Naive thymus-derived CD8-positive, alpha-beta T cell (primary cell): ENCODE measurements around the gene IFT25. TPM values are rescaled to one million over a fixed set of nuclear protein-coding genes. Genes with fewer than 3 reads are reported as not detected.
A peak's percentile ranks its signal among the peaks of the same experiment; 100 is the strongest.
"Not testable (repeated sequence)": the region's sequence is repeated elsewhere in the genome, so short reads cannot be mapped to it uniquely, and the experiment has no call there.

Source experiments
- ATAC-seq, 2 donors: fragments of 150-1000 bp; cut with Tn5 transposase in 1 of 2; sonication (Bioruptor Pico), chemical (Tn5 transposase) in 1 of 2; 1 replicate in 1 of 2; 2 replicates in 1 of 2; pipeline ENCODE4 v1.10.0; 2021; ENCODE audit warnings: mild to moderate bottlenecking in 2 of 2, moderate library complexity in 2 of 2
- POLR2A ChIA-PET: fragments of 350-600 bp; sonication (Branson Sonifier 250); formaldehyde crosslinking; loops from one replicate; lab custom pipeline; 2021; ENCODE audit warnings: antibody characterized with exemption; lab: Charles Lee
- DNase-seq, 10 donors: peaks; one replicate each; pipeline versions ENCODE4 v3.0.0 to v3.0.0-alpha.2; 2020 to 2022
- H3K27ac Mint-ChIP-seq, 10 donors: one replicate each; pipeline ENCODE4 v1.8.0; 2020 to 2022; ENCODE audit warnings: mild to moderate bottlenecking in 10 of 10, mixed read lengths in 10 of 10, moderate library complexity in 4 of 10, inconsistent platforms in 1 of 10
- H3K27me3 Mint-ChIP-seq, 5 donors: one replicate each; pipeline ENCODE4 v1.8.0; 2021 to 2022; ENCODE audit warnings: mixed read lengths in 5 of 5
- H3K36me3 Mint-ChIP-seq, 3 donors: one replicate each; pipeline ENCODE4 v1.8.0; 2020 to 2022; ENCODE audit warnings: mixed read lengths in 3 of 3, mild to moderate bottlenecking in 2 of 3, inconsistent platforms in 1 of 3
- H3K4me1 Mint-ChIP-seq, 4 donors: one replicate each; pipeline ENCODE4 v1.8.0; 2021 to 2022; ENCODE audit warnings: mixed read lengths in 4 of 4
- H3K4me3 Mint-ChIP-seq, 10 donors: one replicate each; pipeline ENCODE4 v1.8.0; 2020 to 2022; ENCODE audit warnings: mild to moderate bottlenecking in 10 of 10, mixed read lengths in 10 of 10, moderate library complexity in 6 of 10, inconsistent platforms in 1 of 10
- H3K9me3 Mint-ChIP-seq, 9 donors: one replicate each; pipeline ENCODE4 v1.8.0; 2020 to 2022; ENCODE audit warnings: mixed read lengths in 9 of 9, mild to moderate bottlenecking in 3 of 9, inconsistent platforms in 1 of 9, moderate library complexity in 1 of 9
- polyA plus RNA-seq, 3 donors: library from polyadenylated mRNA; unstranded; fragments of 300-500 nt; fragmentation: Illumina TruSeq; gene quantifications; one replicate each; pipeline ENCODE4 v1.2.3, GENCODE V29; 2021
- total RNA-seq, 8 experiments: library from RNA in 2 of 8; stranded (reverse) in 2 of 8; gene quantifications; one replicate each; pipeline ENCODE4 v1.2.3 and lab custom pipeline; 2021 to 2026

IFT25 gene
- total and polyA plus RNA-seq, 5 experiments from 2014 or later: 34.9 to 53.7 (median 46.8) TPM

GRCh38 chr1:53971718-53972117, 26.2 kb upstream of the IFT25 start:
- H3K27ac Mint-ChIP-seq: no peak overlapping the region
- no peak for ATAC-seq

GRCh38 chr1:53969323-53969722, 23.8 kb upstream of the IFT25 start:
- H3K9me3 Mint-ChIP-seq, H3K27me3 Mint-ChIP-seq, ATAC-seq, H3K27ac Mint-ChIP-seq, DNase-seq, H3K4me1 Mint-ChIP-seq, H3K4me3 Mint-ChIP-seq: not testable (repeated sequence)
- POLR2A ChIA-PET: interaction anchor here (1.7 kb wide), 1 partner anchor 24 kb away, joined by 6 read pairs; the partner anchor contains the start of gene IFT25
- H3K36me3 Mint-ChIP-seq: peaks cover 0 to 55% (median 20%) of the 10 kb centered on the region in 3 donors

More at GRCh38 chr1:53971718-53972117, 26.2 kb upstream of the IFT25 start:
- H3K4me1 Mint-ChIP-seq: peaks cover 0 to 1% (median 0%) of the 10 kb centered on the region in 4 donors
- no peak for DNase-seq
- no peaks in the 10 kb centered on the region for H3K9me3 Mint-ChIP-seq
- peaks cover 5 to 42% (median 13%) of the 10 kb centered on the region in 3 donors for H3K36me3 Mint-ChIP-seq
- H3K4me3 Mint-ChIP-seq: no peak overlapping the region
- POLR2A ChIA-PET: no interaction called here
- H3K27me3 Mint-ChIP-seq: no peaks in the 10 kb centered on the region

- Mint-ChIP-seq H3K27me3 (no peaks in the 10 kb centered on the region), H3K27ac (peak overlapping the region in 1 of 10 donors; percentile 12), H3K4me3 (no peak overlapping the region), H3K36me3 (peaks cover 0 to 65% (median 21%) of the 10 kb centered on the region in 3 donors), H3K4me1 (no peaks in the 10 kb centered on the region), H3K9me3 (no peaks in the 10 kb centered on the region)
- POLR2A ChIA-PET: no interaction called here
- DNase-seq: no peak
- ATAC-seq: no peak
Observed at GRCh38 chr1:53968125-53968513, 22.6 kb upstream of the IFT25 start.

GRCh38 chr1:53967409-53968124, 22.1 kb upstream of the IFT25 start:
- Mint-ChIP-seq H3K9me3 (no peaks in the 10 kb centered on the region), H3K4me1 (no peaks in the 10 kb centered on the region), H3K4me3 (no peak overlapping the region), H3K27me3 (no peaks in the 10 kb centered on the region), H3K27ac (peak overlapping the region in 1 of 10 donors; percentile 2), H3K36me3 (peaks cover 0 to 69% (median 23%) of the 10 kb centered on the region in 3 donors)
- POLR2A ChIA-PET: no interaction called here
- DNase-seq (no peak), ATAC-seq (no peak)

GRCh38 chr1:53966794-53967193, 21.3 kb upstream of the IFT25 start:
- Mint-ChIP-seq H3K27me3 (no peaks in the 10 kb centered on the region), H3K36me3 (peaks cover 0 to 76% (median 24%) of the 10 kb centered on the region in 3 donors), H3K9me3 (no peaks in the 10 kb centered on the region), H3K4me3 (no peak overlapping the region), H3K4me1 (no peaks in the 10 kb centered on the region), H3K27ac (peak overlapping the region in 1 of 10 donors; percentile 4)
- POLR2A ChIA-PET: no interaction called here
- ATAC-seq: no peak
- no peak for DNase-seq

GRCh38 chr1:53964109-53964508, 18.6 kb upstream of the IFT25 start:
- Mint-ChIP-seq H3K27me3 (no peaks in the 10 kb centered on the region), H3K9me3 (no peaks in the 10 kb centered on the region), H3K36me3 (peaks cover 0 to 70% (median 18%) of the 10 kb centered on the region in 3 donors), H3K27ac (peak overlapping the region in 3 of 10 donors; percentile 1 to 79 (median 2)), H3K4me3 (no peak overlapping the region), H3K4me1 (no peaks in the 10 kb centered on the region)
- ATAC-seq (no peak), DNase-seq (no peak)
- POLR2A ChIA-PET: no interaction called here

- Mint-ChIP-seq H3K27me3 (no peaks in the 10 kb centered on the region), H3K4me3 (no peak overlapping the region), H3K27ac (no peak overlapping the region), H3K4me1 (no peaks in the 10 kb centered on the region), H3K36me3 (peaks cover 0 to 65% (median 18%) of the 10 kb centered on the region in 3 donors), H3K9me3 (no peaks in the 10 kb centered on the region)
- DNase-seq (no peak), ATAC-seq (no peak)
- POLR2A ChIA-PET: no interaction called here
Observed at GRCh38 chr1:53963460-53963859, 18.0 kb upstream of the IFT25 start.

- Mint-ChIP-seq H3K27me3 (no peaks in the 10 kb centered on the region), H3K27ac (no peak overlapping the region), H3K36me3 (peaks cover 0 to 57% (median 16%) of the 10 kb centered on the region in 3 donors), H3K4me1 (peaks cover 0 to 2% (median under 1%) of the 10 kb centered on the region in 4 donors), H3K9me3 (no peaks in the 10 kb centered on the region), H3K4me3 (no peak overlapping the region)
- POLR2A ChIA-PET: interaction anchor here (0.5 kb wide), 1 partner anchor 101 kb away, joined by 6 read pairs; no protein-coding TSS in a partner anchor
- ATAC-seq: no peak
- no peak for DNase-seq
Observed at GRCh38 chr1:53962395-53962794, 16.9 kb upstream of the IFT25 start.

- peaks cover 0 to 53% (median 15%) of the 10 kb centered on the region in 3 donors for H3K36me3 Mint-ChIP-seq
- no peaks in the 10 kb centered on the region for H3K9me3 Mint-ChIP-seq
Observed at GRCh38 chr1:53959664-53960250, 14.3 kb upstream of the IFT25 start.

GRCh38 chr1:53957194-53957818, 11.8 kb upstream of the IFT25 start:
- Mint-ChIP-seq H3K4me3 (no peak overlapping the region), H3K9me3 (no peaks in the 10 kb centered on the region), H3K27me3 (no peaks in the 10 kb centered on the region), H3K4me1 (peaks cover 0 to 8% (median 6%) of the 10 kb centered on the region in 4 donors), H3K27ac (peak overlapping the region in 1 of 10 donors; percentile 16), H3K36me3 (peaks cover 0 to 50% (median 13%) of the 10 kb centered on the region in 3 donors)
- POLR2A ChIA-PET: no interaction called here
- ATAC-seq: no peak
- DNase-seq: no peak

More at GRCh38 chr1:53959664-53960250, 14.3 kb upstream of the IFT25 start:
- DNase-seq: peak in 5 of 10 donors; percentile 26 to 64 (median 52)
- Mint-ChIP-seq H3K4me1 (peaks cover 0 to 8% (median 6%) of the 10 kb centered on the region in 4 donors), H3K27ac (no peak overlapping the region), H3K4me3 (no peak overlapping the region), H3K27me3 (no peaks in the 10 kb centered on the region)
- peak; percentile 63 for ATAC-seq
- POLR2A ChIA-PET: interaction anchor here (0.9 to 1.7 kb wide), 2 partner anchors 11 to 100 kb away, joined by 3 to 6 read pairs; no protein-coding TSS in a partner anchor

- no peak for ATAC-seq
- Mint-ChIP-seq H3K36me3 (peaks cover 0 to 50% (median 13%) of the 10 kb centered on the region in 3 donors), H3K9me3 (no peaks in the 10 kb centered on the region), H3K4me1 (peaks cover 0 to 8% (median 6%) of the 10 kb centered on the region in 4 donors), H3K27ac (peak overlapping the region in 3 of 10 donors; percentile 11 to 28 (median 17)), H3K4me3 (no peak overlapping the region), H3K27me3 (no peaks in the 10 kb centered on the region)
- DNase-seq: no peak
- POLR2A ChIA-PET: no interaction called here
Observed at GRCh38 chr1:53956308-53957168, 11.0 kb upstream of the IFT25 start.

- ATAC-seq (no peak), DNase-seq (no peak)
- H3K36me3 Mint-ChIP-seq: peaks cover 0 to 45% (median 13%) of the 10 kb centered on the region in 3 donors
- POLR2A ChIA-PET: interaction anchor here (0.6 kb wide), 1 partner anchor 96 kb away, joined by 3 read pairs; no protein-coding TSS in a partner anchor
- H3K27me3 Mint-ChIP-seq: no peaks in the 10 kb centered on the region
- peak overlapping the region in 1 of 10 donors; percentile 79 for H3K27ac Mint-ChIP-seq
- H3K4me1 Mint-ChIP-seq: peaks cover 0 to 18% (median 11%) of the 10 kb centered on the region in 4 donors
- no peaks in the 10 kb centered on the region for H3K9me3 Mint-ChIP-seq
- H3K4me3 Mint-ChIP-seq: no peak overlapping the region
Observed at GRCh38 chr1:53954128-53954527, 8.6 kb upstream of the IFT25 start.
